GM19468 (cell line): ENCODE data around the gene FAM89A.
"Not testable (repeated sequence)": the region's sequence is repeated elsewhere in the genome, so short reads cannot be mapped to it uniquely, and the experiment has no call there.

Experiments used
- ATAC-seq: cut with Tn5 transposase; IDR thresholded peaks from one replicate; pipeline ENCODE4 v1.9.1; 2021; ENCODE audit warnings: mild to moderate bottlenecking, moderate library complexity, moderate number of reproducible peaks; ENCODE audit not compliant: unreplicated experiment; ENCODE audit errors: extremely low read depth

The FAM89A gene

DNA sequence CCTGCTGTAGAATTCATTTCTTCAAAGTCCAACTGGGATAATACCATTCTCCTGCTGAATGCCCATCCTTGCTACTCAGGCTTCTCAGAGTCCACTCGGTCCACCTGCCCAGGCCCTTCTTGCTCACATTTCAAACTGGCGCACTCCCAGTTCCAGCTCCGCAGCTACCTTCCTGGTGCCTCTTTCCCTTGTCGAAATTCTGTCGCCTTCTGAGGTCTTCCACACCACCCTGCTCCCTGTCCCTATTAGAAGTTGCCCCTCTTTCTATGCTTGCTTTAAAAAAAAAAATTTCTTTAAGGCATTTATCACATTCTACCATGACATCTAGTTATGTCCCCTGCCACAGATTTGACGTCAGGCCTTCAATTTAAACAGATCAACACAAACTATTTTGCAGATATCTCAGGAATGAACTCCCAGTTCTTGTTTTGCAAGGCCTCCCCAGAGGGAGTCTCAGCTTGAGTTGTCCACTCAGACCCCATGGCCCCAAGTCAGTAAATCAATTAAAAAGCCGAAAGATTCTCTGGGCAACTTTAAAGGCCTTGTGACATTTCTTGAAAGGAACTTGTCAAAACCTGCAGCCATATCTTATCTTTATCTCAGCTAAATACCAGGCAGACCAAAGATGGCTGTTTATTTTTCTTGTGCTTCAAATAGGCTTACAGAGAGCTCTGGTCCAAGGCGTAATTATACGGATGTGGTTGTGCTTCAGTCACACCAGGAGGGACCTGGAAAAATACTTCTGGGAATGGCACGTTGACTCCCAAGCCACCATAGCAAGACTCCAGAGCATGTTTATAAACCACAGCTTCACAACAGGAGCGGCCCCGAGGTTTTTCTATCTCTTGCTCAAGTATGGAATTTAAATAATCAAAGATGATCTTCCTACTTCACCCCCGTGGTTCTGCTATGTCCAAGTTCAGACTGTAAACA is 2.2 kb downstream of the FAM89A start:
- no peak for ATAC-seq

DNA sequence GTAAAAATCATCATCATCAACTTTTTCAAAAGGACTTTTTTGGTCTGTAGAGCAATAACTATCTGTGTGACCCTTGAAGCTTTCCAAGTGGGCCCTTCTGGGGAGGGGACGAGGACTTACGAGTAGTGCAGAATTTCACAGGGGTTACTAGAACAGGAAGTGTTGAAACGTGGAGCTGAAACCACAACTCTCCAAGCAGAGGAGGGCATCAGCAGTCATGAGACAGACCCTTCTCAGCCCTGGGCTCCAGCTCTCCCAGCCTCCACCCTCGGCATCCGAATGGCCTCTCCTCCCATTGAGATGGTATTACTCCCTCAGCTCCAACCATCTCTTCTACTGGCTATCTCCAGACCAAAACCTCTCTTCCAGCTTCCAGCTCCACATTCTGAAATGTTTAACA is 3.6 kb downstream of the FAM89A start:
- ATAC-seq: no peak

GRCh38 chr1:231035799-231036198 is 4.3 kb downstream of the FAM89A start:
- ATAC-seq: no peak

DNA sequence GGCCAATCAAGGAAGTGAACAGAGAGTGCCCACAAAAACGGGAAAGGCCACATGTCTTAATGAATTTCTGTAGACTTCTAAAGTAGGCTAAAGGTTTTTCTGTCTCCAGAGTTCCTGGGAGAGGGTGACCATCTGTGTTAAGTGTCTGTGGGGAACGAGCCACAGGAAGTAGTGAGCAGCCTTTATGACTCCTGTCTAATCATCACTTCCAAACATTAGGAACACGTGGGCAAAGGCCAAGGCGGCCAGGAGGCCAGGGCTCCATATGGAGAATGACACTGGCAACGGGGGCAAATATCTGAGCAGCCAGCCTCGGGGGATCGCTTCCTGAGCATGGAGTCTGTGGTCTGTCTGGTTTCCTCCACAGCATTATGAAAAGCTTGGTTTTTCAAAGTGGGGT is 7.1 kb downstream of the FAM89A start:
- ATAC-seq: no peak

DNA sequence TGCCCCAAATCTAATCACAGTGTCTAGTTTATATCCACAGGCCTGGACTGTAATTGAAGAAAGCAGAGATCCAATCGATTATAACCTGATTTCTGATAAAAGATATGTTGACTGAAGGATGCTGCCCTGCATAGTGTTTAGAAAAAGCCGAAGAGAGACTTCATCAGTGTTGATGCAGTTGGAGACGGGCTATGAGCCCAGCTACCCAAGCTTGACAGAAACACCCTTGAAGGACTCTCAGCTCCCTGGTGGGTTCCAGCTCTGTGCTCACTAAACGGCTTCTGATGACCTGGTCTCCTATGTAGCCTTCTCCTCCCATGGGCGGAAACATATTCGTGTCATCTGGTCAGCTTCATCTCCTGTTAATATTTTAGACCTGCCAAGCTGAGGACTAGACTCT is 10.2 kb downstream of the FAM89A start:
- no peak for ATAC-seq

DNA sequence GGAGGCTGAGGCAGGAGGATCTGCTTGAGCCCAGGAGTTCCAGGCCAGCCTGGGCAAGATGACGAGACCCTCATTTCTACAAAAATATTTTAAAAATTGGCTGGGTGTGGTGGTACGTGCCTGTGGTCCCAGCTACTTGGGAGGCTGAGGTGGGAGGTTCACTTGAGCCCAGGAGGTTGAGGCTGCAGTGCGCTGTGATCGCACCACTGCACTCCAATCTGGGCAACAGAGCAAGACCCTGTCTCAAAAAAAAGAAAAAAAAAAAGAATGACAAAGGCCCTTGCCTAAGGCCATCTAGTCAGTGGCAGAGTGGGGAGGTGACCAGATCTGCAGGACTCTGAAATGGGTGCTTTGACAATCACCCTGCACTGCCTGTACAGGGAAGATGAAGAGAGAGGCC is 10.8 kb downstream of the FAM89A start:
- ATAC-seq: not testable (repeated sequence)

- no peak for ATAC-seq
Measured at GRCh38 chr1:231028682-231029081, 11.4 kb downstream of the FAM89A start.

- no peak for ATAC-seq
Measured at GRCh38 chr1:231027971-231028370, 12.1 kb downstream of the FAM89A start.

- no peak for ATAC-seq
Measured at GRCh38 chr1:231027136-231027925, 12.7 kb downstream of the FAM89A start.

DNA sequence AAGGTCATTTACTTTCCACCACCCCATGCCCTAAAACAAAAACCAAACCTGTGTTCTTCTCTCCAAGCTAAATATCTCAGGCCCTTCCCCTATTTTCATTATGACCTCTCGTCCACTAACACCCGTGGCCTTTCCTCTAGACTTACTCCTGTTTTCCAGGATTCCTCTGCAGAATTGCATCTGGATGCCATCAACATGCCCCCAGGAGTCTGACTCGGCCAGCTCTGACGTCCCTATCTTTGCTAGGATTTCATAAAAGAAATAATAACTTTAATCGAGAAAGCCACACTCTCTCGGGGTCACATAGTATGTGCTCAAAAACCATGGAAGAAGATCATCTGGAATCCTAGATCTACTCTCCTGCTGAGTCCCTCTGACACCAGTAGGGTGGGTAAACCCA is 13.5 kb downstream of the FAM89A start:
- ATAC-seq: no peak

- ATAC-seq: no peak
Measured at GRCh38 chr1:231023150-231023549, 16.9 kb downstream of the FAM89A start.

GRCh38 chr1:231022543-231022942 is 17.5 kb downstream of the FAM89A start:
- not testable (repeated sequence) for ATAC-seq

GRCh38 chr1:231021540-231022031 is 18.5 kb downstream of the FAM89A start:
- no peak for ATAC-seq

- ATAC-seq: no peak
Measured at GRCh38 chr1:231020816-231021215, 19.2 kb downstream of the FAM89A start.

DNA sequence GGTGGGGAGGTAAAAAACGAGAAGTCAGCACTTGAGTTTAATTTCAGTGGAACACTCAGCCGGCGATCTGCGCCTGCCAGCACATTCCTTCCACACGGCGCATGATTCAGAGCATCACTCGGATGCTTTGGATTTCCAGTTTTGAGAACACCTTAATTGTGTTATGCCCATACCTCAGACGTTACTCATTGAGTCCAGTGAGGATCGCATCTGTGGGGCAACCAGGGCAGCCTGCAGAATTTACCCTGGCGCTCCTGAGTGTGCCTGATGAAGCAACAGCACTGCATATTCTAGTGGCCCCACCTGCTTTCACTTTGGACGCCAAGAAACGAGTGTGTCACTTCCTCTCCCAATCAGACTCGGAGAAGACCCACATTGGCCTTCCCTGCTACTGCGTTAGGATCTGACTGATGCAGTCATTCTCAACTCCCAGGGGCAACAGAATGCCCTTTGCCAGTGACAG is 19.9 kb downstream of the FAM89A start:
- no peak for ATAC-seq

DNA sequence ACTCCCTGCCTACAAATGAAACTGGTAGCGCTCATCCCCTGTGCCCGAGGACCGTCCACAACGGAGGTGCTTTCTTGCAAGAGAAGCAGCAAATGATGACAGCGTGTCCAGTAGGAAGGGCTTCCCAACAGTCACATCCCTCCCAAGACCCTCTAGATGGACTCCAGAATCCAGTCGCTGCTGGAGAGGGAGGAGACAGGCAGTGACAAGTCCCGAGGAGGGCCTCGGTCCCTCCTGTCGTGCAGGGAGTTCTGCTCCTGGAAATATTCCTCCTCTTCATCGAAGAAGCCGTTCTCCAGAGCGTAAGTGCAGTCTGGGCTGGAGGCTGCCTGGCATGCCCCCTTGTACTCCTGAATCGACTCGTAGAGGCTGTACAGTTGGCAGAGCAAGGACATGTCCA is 20.3 kb downstream of the FAM89A start:
- no peak for ATAC-seq

GRCh38 chr1:231016966-231017365 is 23.1 kb downstream of the FAM89A start:
- no peak for ATAC-seq

- no peak for ATAC-seq
Measured at GRCh38 chr1:231016234-231016633, 23.8 kb downstream of the FAM89A start.

DNA sequence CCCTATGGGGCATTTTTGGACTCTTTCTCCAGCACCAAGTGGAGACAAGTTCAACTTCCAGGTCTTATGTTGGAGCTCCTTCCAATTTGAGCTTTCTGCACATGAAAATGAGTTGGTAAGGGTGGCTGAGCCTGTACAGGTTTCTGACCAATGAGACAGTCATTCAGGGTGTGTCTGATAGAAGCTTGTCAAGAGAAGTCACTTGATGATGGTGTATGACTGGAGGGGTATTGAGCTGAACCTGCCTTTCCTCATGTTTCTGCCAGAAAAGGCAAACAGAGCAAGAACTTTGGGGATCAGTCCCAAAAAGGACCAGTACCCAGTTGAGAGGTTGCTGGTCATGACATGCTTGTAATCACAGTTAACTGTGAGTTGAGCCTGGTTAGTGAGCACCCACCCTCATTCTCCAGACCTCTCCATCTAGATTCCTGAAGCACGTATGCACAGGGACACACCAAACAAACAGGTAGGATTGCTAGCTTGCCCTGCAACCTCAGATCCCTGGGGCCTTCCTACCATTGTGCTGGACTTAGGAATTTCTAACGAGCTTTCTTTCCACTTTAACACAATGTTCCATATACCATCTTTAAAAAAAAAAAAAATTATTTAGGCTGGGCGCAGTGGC is 26.6 kb downstream of the FAM89A start:
- no peak for ATAC-seq

- ATAC-seq: no peak
Measured at GRCh38 chr1:231011963-231012362, 28.1 kb downstream of the FAM89A start.

DNA sequence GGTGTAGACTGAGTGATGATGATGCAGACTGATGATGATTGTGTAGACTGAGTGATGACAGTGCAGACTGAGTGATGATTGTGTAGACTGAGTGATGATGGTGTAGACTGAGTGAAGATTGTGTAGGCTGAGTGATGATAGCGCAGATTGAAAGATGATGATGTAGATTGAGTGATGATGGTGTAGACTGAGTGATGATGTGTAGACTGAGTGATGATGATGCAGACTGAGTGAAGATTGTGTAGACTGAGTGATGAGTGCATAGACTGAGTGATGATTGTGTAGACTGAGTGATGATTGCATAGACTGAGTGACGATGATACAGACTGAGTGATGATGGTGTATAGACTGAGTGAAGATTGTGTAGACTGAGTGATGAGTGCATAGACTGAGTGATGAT is 28.7 kb downstream of the FAM89A start:
- ATAC-seq: no peak
